MM.1S (cell line): ENCODE measurements around the gene TM4SF20.

Experiments
- EZH2 ChIP-seq: fragments of 300-600 bp; sonication (generic); optimal IDR thresholded peaks from 2 replicates; pipeline ENCODE3; 2017; ENCODE audit warnings: low read depth, mild to moderate bottlenecking, antibody characterized with exemption, low read length, mixed read lengths
- TF ChIP-seq, protein P1 (sequence below): fragments of 300-600 bp; sonication (generic); IDR thresholded peaks from 2 replicates; pipeline ENCODE4 v1.5.1; 2016; ENCODE audit warnings: antibody characterized with exemption, low read length, mixed read lengths

DNA sequence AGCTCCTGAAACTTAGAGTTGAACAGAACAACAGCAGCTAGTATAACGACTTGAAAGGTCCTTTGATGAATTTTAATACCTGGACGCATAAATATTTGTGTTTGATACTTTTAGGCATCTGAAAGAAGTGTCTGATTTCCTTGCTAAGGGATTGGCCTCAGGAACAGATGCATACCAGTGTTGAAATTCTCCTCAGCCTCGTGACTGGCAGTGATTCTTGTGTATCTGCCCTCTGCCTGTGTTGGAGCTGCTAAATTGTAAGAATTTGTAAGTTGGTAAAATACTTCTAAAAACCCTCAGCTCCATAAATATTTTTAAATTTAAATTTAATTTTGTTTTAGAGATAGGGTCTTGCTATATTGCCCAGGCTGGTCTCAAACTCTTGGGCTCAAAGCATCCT is 31.1 kb upstream of the TM4SF20 start:
- TF ChIP-seq, protein P1, sequence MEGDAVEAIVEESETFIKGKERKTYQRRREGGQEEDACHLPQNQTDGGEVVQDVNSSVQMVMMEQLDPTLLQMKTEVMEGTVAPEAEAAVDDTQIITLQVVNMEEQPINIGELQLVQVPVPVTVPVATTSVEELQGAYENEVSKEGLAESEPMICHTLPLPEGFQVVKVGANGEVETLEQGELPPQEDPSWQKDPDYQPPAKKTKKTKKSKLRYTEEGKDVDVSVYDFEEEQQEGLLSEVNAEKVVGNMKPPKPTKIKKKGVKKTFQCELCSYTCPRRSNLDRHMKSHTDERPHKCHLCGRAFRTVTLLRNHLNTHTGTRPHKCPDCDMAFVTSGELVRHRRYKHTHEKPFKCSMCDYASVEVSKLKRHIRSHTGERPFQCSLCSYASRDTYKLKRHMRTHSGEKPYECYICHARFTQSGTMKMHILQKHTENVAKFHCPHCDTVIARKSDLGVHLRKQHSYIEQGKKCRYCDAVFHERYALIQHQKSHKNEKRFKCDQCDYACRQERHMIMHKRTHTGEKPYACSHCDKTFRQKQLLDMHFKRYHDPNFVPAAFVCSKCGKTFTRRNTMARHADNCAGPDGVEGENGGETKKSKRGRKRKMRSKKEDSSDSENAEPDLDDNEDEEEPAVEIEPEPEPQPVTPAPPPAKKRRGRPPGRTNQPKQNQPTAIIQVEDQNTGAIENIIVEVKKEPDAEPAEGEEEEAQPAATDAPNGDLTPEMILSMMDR: no peak
- no peak for TF ChIP-seq EZH2
